Adipose tissue (tissue), 3 donors: ENCODE data around the gene TBC1D21. TPM values are rescaled to one million over a fixed set of nuclear protein-coding genes. Genes with fewer than 3 reads are reported as not detected.

Experiments used
- H3K27ac ChIP-seq: one replicate; pipeline ENCODE4 v1.5.1; 2013; ENCODE audit warnings: low read depth, low read length
- WGBS, 3 donors: extraction: QIAGEN DNeasy Blood & Tissue Kit; methylation state at CpG; one replicate each; pipeline ENCODE4 v1.1.7; 2013; 5-methylcytosine and 5-hydroxymethylcytosine counted together
- polyA plus RNA-seq, 3 donors: library from polyadenylated mRNA; stranded (reverse); fragments of 200-250 nt; gene quantifications; one replicate each; pipeline ENCODE4 v1.2.3, GENCODE V29; 2013
- donor health status: healthy with polysubstance abuse.
- donor health status: Bipolar disorder and iron deficiency.
- donor health status: healthy.

TBC1D21 gene
- polyA plus RNA-seq, 3 donors = not detected

GRCh38 chr15:73856458-73857192 is 16.7 kb upstream of the TBC1D21 start:
- no peak overlapping the region for H3K27ac ChIP-seq
- WGBS, 3 donors = 44 to 54% (median 48%) methylated on average over 14 of the region's 14 CpGs

DNA sequence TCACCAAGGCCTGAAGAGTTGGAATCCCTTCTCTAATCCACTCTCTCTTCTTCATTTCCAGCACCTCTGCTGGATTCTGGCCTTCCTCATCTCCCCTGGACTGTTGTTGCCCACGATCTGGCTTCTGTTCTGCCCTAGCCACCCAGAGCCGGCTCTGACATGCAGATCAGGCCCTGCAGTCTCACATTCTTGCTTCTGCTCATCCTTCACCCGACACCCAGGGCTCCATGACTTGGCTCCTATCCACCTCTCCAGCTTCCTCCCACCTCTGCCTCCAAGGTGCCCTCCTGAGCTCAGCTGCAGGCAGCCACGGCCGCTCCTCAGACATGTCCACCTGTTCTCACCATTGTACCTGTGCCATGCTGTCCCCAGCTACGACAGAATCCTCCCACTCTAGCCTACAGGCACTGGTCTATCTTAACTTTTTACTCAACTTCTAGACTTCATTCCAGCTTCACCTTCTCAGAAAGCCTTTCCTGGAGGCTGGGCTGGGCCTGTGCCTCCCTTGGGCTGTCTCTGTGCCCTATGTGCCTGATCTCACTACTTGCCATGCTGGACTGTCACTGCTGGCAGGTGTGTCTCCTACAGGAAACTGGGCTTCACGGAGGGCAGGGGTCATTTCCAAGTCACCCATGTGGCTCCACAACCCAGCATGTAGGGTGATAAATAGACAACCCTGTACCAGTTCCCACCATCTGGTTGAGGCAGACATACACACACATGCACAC is 16.0 kb upstream of the TBC1D21 start:
- 71 to 77% (median 75%) methylated on average over 7 of the region's 7 CpGs for WGBS, 3 donors
- H3K27ac ChIP-seq = no peak overlapping the region

DNA sequence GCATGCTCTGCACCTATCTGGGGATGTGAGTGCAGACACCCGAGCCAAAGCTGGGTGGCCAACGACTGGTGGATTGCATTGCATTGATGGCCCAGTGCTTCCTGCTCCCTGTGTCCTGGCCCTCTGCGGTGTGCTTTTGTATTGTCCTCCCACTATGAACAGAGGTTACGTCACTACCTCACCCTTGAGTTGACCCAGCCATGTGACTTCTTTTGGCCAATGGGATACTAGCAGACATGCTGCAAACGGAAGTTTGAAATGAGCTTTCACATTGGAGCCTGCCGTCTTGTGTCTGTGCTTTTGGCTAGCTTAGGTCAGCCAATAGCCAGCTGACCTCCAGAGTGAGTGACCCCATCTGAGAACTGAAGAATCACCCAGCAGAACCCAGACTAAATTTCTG is 15.3 kb upstream of the TBC1D21 start:
- WGBS, 3 donors = 71 to 78% (median 75%) methylated on average over 6 of the region's 6 CpGs
- H3K27ac ChIP-seq = no peak overlapping the region

GRCh38 chr15:73862276-73862675 is 11.1 kb upstream of the TBC1D21 start:
- H3K27ac ChIP-seq = no peak overlapping the region
- 25 to 33% (median 26%) methylated on average over 6 of the region's 6 CpGs for WGBS, 3 donors

DNA sequence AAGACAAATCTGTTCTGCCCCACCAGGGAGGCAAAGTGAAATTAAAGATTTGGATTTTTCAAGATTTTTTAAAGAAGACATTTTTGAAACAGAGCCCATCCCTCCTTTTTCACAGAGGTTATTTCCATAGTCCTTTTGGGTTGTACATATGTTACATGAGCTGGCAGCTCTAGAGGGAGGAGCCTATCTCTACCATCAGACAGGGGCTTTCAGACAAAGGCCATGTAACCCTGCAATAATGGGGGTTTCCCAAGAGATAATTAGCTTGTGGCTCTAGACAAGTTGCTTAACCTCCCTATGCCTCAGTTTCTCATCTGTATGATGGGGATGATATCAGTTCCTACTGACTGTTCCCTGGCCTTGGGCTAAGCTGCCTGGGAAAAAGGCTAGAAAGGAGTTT is 8.0 kb upstream of the TBC1D21 start:
- H3K27ac ChIP-seq = no peak overlapping the region

- WGBS, 3 donors = 28 to 51% (median 45%) methylated on average over 6 of the region's 6 CpGs
- no peak overlapping the region for H3K27ac ChIP-seq
Measured at GRCh38 chr15:73865904-73866303, 7.5 kb upstream of the TBC1D21 start.

DNA sequence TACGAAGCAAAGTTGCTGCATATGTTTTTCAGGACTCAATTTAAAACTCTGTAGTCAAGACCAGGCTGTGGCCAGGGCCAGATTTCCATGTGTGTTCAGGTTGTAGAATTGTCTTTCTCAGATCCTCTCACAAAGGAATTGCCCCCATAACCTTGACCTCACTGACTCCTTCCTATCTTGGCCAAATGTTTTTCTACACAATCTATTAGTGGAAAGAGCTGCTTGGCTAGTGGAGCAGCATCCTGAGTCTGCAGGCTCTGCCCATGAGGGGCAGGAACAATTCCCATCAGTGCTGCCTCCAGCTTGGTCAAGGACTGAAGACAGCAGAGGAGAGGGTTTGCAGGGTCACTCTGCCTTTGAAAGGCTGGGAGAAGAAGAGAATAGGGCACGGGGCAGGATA is 6.9 kb upstream of the TBC1D21 start:
- no peak overlapping the region for H3K27ac ChIP-seq
- WGBS, 3 donors = 47 to 59% (median 48%) methylated on average over 2 of the region's 2 CpGs

- whole genome bisulfite sequencing, 3 donors = 32 to 47% (median 45%) methylated on average over 6 of the region's 6 CpGs
- H3K27ac ChIP-seq = no peak overlapping the region
Measured at GRCh38 chr15:73866881-73867410, 6.4 kb upstream of the TBC1D21 start.

- 46 to 61% (median 54%) methylated on average over 3 of the region's 3 CpGs for WGBS, 3 donors
Measured at GRCh38 chr15:73867426-73867825, 5.9 kb upstream of the TBC1D21 start.

DNA sequence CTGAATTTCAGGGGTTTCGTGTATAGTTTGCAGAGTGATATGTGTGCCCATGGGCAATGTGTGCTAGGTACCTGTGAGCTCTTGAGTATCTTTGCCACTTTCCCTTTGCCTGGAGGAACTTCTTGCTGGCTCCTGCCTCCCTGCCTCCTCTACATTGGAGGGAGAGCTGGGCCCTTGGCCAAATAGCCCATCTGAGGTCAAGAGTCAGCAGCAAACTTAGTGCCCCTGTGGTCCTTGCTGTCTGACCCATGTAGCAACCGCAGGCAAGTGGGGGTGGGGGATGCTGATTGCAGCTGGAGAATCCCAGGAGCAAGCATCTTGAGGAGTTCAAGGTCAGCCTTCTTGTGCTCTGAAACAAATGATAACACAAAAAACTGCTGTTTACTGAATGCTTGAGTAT is 5.4 kb upstream of the TBC1D21 start:
- no peak overlapping the region for H3K27ac ChIP-seq
- 55 to 81% (median 81%) methylated on average over 2 of the region's 2 CpGs for WGBS, 3 donors

More at GRCh38 chr15:73867426-73867825, 5.9 kb upstream of the TBC1D21 start:
- no peak overlapping the region for H3K27ac ChIP-seq

- 70 to 84% (median 78%) methylated on average over 6 of the region's 6 CpGs for WGBS, 3 donors
- H3K27ac ChIP-seq = no peak overlapping the region
Measured at GRCh38 chr15:73869216-73869995, 4.0 kb upstream of the TBC1D21 start.

- no peak overlapping the region for H3K27ac ChIP-seq
- 41 to 49% (median 44%) methylated on average over 17 of the region's 17 CpGs for WGBS, 3 donors
Measured at GRCh38 chr15:73870700-73871408, 2.5 kb upstream of the TBC1D21 start.

GRCh38 chr15:73872346-73872745 is 1.0 kb upstream of the TBC1D21 start:
- 70 to 75% (median 74%) methylated on average over 5 of the region's 5 CpGs for WGBS, 3 donors
- H3K27ac ChIP-seq = no peak overlapping the region

DNA sequence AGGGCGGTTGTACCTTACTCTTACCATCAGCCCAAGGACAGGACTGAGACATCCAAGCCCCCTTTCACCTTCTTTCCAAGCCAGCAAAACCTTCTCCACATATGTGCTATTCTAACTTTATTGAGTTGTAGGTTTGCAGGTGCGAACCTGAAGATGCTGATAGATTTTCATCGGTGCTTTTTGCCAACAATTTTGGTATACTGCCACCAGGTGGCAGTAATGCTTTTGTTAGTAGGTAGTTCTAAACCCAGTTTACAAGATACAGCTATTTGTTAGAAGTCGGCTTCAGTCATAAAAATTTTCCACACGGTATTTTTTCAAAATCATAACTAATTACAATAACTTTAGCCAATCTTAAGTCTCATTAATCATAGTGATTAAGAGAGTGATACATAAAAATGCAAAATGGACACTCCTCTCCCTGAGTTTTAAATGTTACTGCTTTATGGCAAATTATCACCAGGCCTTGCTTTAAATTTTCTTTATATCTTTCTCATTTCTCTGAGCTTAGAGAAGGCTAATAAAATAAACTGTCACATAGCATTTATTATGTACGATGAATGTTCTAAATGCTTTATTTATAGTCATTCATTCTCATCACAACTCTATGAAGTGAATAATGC is 636 bp downstream of the TBC1D21 start:
- H3K27ac ChIP-seq = no peak overlapping the region
- 31 to 34% (median 32%) methylated on average over 6 of the region's 6 CpGs for WGBS, 3 donors

DNA sequence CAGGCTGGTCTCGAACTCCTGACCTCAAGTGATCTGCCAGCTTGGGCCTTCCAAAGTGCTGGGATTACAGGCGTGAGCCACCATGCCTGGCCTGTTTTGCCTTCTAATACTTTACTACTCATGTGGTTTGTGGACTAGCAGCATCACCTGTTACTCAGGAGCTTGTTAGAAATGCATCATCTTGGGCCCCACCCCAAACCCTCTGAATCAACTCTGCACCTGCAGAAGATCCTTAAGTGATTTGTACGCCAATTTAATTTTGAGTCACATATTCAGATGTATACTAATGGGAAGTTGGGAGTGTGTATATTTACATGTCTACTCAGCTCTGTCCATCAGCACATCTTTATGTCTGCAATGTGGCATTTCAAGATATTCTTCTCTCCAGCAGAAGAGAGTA is 6.1 kb downstream of the TBC1D21 start:
- no peak overlapping the region for H3K27ac ChIP-seq
- 59 to 71% (median 63%) methylated on average over 3 of the region's 3 CpGs for WGBS, 3 donors

DNA sequence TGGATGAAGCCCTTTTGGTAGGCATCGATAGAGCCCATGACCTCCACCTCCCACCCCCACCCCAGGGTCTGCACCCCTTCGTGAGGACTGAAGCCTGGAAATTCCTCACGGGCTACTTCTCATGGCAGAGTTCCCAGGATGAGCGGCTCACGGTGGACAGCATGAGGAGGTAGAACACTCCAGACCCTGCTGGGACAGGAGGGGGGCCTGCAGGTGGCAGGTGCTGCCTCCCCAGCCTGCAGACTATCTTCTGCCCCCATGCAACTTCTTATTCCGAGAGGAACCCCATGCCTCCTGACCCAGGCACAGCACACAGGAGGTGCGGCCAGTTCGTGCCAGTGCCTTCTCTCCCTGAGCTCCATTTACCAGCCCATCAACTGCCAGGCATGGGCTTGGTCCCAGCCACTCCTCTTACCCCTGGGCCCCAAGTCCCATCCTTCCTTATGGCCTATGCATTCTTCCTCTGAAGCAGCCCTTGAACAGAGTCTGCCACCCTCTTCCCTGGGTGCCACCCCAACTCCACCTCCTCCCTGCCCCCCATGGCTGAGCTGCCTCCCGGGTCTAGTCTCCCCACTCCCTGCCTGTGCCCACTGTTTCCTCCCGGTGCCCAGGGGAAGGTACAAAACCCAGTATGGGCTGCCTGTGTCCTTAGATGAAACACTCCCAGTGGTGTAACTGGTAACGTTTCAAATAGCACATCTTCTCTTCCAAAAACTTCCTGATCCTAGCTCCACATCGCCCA is 8.4 kb downstream of the TBC1D21 start:
- no peak overlapping the region for H3K27ac ChIP-seq
- WGBS, 3 donors = 66 to 82% (median 78%) methylated on average over 12 of the region's 12 CpGs

GRCh38 chr15:73882761-73883419 is 9.5 kb downstream of the TBC1D21 start:
- 84 to 88% (median 87%) methylated on average over 10 of the region's 10 CpGs for WGBS, 3 donors
- no peak overlapping the region for H3K27ac ChIP-seq
